ENCODE data around the gene CMIP.

Gene CMIP

GRCh38 chr16:81488687-81489411 lies 44.2 kb downstream of the CMIP start:
- H2AFZ ChIP-seq (ENCODE audit: low read depth, low read length, severe bottlenecking), result no peak overlapping the region
- H4K20me1 ChIP-seq (ENCODE audit: low read depth, low read length), result no peaks in the 10 kb centered on the region; the same call in 1 of the 2 replicates
- H3K79me2 ChIP-seq (ENCODE audit: insufficient read depth, low read length), result peaks cover 62% of the 10 kb centered on the region
- H3K36me3 ChIP-seq (ENCODE audit: low read length), result no peaks in the 10 kb centered on the region
- no peak overlapping the region for H3K4me2 ChIP-seq (ENCODE audit: low read depth, low read length, poor library complexity, severe bottlenecking)
- H3K4me3 ChIP-seq (ENCODE audit: insufficient read depth, low read length, poor library complexity, severe bottlenecking), result no peak overlapping the region
- no peaks in the 10 kb centered on the region for H3K27me3 ChIP-seq (ENCODE audit: low read length)
- H3K9me3 ChIP-seq (ENCODE audit: insufficient read depth, low read length), result no peaks in the 10 kb centered on the region
- H3F3A ChIP-seq (ENCODE audit: insufficient read depth), result no peaks in the 10 kb centered on the region
- H3K9ac ChIP-seq (ENCODE audit: low read length), result no peak overlapping the region
- H3K27ac ChIP-seq (ENCODE audit: low read depth, low read length), result no peak overlapping the region
- TF ChIP-seq CTCF (IDR thresholded peaks at IDR 0.05; ENCODE audit: insufficient read depth, low read length, poor library complexity, severe bottlenecking) (no peak), EZH2phosphoT487 (conservative IDR thresholded peaks at IDR 0.05; ENCODE audit: low read length) (no peak)
- H3K9me2 ChIP-seq (replicated peaks; ENCODE audit: insufficient read depth, low read length), result no peaks in the 10 kb centered on the region

GRCh38 chr16:81489547-81490267 lies 45.1 kb downstream of the CMIP start:
- Histone ChIP-seq H3K9me3 (ENCODE audit: insufficient read depth, low read length) (no peaks in the 10 kb centered on the region), H3K79me2 (ENCODE audit: insufficient read depth, low read length) (peaks cover 57% of the 10 kb centered on the region), H3K4me3 (ENCODE audit: insufficient read depth, low read length, poor library complexity, severe bottlenecking) (no peak overlapping the region), H2AFZ (ENCODE audit: low read depth, low read length, severe bottlenecking) (no peak overlapping the region), H3K27ac (ENCODE audit: low read depth, low read length) (no peak overlapping the region), H3K4me2 (ENCODE audit: low read depth, low read length, poor library complexity, severe bottlenecking) (no peak overlapping the region), H4K20me1 (ENCODE audit: low read depth, low read length) (no peaks in the 10 kb centered on the region; the same call in 1 of the 2 replicates), H3F3A (ENCODE audit: insufficient read depth) (no peaks in the 10 kb centered on the region), H3K36me3 (ENCODE audit: low read length) (no peaks in the 10 kb centered on the region), H3K9ac (ENCODE audit: low read length) (no peak overlapping the region), H3K9me2 (replicated peaks; ENCODE audit: insufficient read depth, low read length) (no peaks in the 10 kb centered on the region), H3K27me3 (ENCODE audit: low read length) (no peaks in the 10 kb centered on the region)
- no peak for TF ChIP-seq CTCF (IDR thresholded peaks at IDR 0.05; ENCODE audit: insufficient read depth, low read length, poor library complexity, severe bottlenecking)
- no peak for TF ChIP-seq EZH2phosphoT487 (conservative IDR thresholded peaks at IDR 0.05; ENCODE audit: low read length)

DNA sequence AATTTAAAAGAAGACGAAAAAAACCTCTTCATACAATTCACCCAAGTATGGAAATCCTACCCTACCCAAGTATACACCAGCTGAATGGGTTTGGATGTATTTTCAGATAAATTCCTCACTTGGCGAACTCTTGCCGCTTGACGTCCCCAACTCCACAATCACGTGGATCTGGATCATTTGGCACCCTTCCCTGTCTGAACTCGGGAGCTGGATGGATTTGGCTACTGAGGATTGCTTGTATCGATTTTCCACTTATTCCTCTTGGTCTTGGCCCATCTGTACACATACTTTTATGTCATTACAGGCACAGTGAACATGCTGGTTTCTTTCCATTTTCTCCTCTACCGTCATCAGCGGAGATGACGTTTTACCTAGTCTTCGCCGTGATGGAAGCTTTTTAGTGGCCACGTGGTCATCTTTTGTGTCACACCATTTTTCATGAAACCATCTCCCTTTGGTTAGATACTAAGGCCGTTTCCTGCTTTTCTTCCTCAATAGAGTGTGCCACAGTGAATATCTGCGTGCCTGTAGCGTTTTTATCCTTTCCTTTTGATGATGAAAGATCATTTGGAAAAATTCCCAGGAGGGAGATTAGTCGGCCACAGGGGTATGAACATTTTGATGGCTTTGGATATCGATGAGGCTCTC lies 47.1 kb downstream of the CMIP start:
- Histone ChIP-seq H3K36me3 (ENCODE audit: low read length) (no peaks in the 10 kb centered on the region), H3K9ac (ENCODE audit: low read length) (no peak overlapping the region), H2AFZ (ENCODE audit: low read depth, low read length, severe bottlenecking) (no peak overlapping the region), H3K4me2 (ENCODE audit: low read depth, low read length, poor library complexity, severe bottlenecking) (no peak overlapping the region), H3K4me3 (ENCODE audit: insufficient read depth, low read length, poor library complexity, severe bottlenecking) (no peak overlapping the region), H3K27ac (ENCODE audit: low read depth, low read length) (no peak overlapping the region), H4K20me1 (ENCODE audit: low read depth, low read length) (no peaks in the 10 kb centered on the region; the same call in 1 of the 2 replicates), H3K9me2 (replicated peaks; ENCODE audit: insufficient read depth, low read length) (no peaks in the 10 kb centered on the region), H3F3A (ENCODE audit: insufficient read depth) (no peaks in the 10 kb centered on the region), H3K79me2 (ENCODE audit: insufficient read depth, low read length) (peaks cover 46% of the 10 kb centered on the region), H3K27me3 (ENCODE audit: low read length) (no peaks in the 10 kb centered on the region), H3K9me3 (ENCODE audit: insufficient read depth, low read length) (no peaks in the 10 kb centered on the region)
- TF ChIP-seq CTCF (IDR thresholded peaks at IDR 0.05; ENCODE audit: insufficient read depth, low read length, poor library complexity, severe bottlenecking), result no peak
- no peak for TF ChIP-seq EZH2phosphoT487 (conservative IDR thresholded peaks at IDR 0.05; ENCODE audit: low read length)
